Left ventricle myocardium superior (tissue), 1 donor: ENCODE measurements around the gene NID1. TPM values are rescaled to one million over a fixed set of nuclear protein-coding genes. Genes with fewer than 3 reads are reported as not detected.
"Not testable (repeated sequence)": the region's sequence is repeated elsewhere in the genome, so short reads cannot be mapped to it uniquely, and the experiment has no call there.

Experiments used
- ATAC-seq: fragments of 200-7000 bp; cut with Tn5 transposase; one replicate; pipeline ENCODE4 v1.9.1; 2020; ENCODE audit warnings: mild to moderate bottlenecking, moderate library complexity
- DNase-seq: peaks from one replicate; pipeline ENCODE4 v3.0.0-alpha.2; 2020
- intact Hi-C: fragments of 100-400 bp; cut with micrococcal nuclease; formaldehyde crosslinking; loops from one replicate; pipeline ENCODE4 v1.11.0; 2022
- total RNA-seq: library from RNA; stranded (reverse); fragmentation: NEBNext Ultra II Directional; extraction: Animal tissue kit (Norgen Biotek cat#: 25700); gene quantifications from one replicate; pipeline ENCODE4 v1.2.1, GENCODE V29; 2021
- donor health status: DM: no; HTN: yes; CAD: no; lungs with severe emphysema.

Gene NID1
- total RNA-seq, 1 donor from 2014 or later = 47.6 TPM

DNA sequence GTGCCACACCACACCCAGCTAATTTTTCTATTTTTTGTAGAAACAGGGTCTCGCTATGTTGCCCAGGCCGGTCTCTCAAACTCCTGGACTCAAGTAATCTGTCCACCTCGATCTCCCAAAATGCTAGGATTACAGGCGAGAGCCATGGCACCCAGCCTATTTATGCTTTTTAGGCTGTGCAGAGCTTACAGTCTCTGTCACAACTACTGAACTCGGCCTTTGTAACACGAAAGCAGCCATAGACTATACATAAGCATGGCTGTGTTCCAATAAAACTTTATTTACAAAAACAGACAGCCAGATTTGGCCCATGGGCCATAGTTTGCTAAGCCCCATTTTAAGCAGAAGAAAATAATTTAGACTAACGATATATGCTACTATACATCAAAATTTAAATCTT lies 54.4 kb downstream of the NID1 start:
- DNase-seq (no peak), ATAC-seq (peak; percentile 1)
- intact Hi-C loops = no loop called here

GRCh38 chr1:236009857-236010256 lies 55.0 kb downstream of the NID1 start:
- peak; percentile 32 for ATAC-seq
- DNase-seq = no peak
- intact Hi-C loops = no loop called here

DNA sequence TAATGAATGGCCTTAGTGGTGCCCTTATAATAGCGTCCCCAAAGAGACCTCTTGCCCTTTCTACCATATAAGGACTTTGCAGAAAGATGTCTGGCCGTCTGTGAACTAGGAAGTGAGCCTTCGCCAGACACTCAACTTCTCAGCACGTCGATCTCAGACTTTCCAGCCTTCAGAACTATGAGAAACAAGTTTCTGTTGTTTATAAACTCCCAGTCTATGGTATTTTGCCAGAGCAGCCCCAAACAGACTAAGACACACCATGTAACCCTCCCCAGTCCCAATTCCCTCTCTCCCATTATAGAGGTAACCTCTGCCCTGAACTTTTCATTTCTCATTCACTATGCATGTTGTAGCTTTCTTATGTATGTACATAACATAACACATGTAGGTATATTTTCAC lies 55.7 kb downstream of the NID1 start:
- DNase-seq (no peak), ATAC-seq (peak; percentile 29)
- intact Hi-C loops = no loop called here

- intact Hi-C loops = no loop called here
- ATAC-seq (no peak), DNase-seq (no peak)
Measured at GRCh38 chr1:236007781-236008180, 57.1 kb downstream of the NID1 start.

DNA sequence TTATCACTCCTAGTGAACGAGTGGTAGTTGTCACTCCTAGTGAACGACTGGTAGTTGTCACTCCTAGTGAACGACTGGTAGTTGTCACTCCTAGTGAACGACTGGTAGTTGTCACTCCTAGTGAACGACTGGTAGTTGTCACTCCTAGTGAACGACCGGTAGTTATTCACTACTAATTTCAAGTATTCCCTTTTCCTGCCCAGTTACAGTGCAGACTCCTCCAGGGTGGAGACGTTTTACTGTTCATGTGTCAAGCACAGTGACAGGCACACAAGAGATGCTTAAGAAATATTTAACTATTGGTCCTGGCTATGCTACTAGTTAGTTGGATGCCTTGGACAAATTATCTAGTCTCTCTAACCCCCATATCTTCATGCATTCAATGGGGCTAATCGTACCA lies 61.8 kb downstream of the NID1 start:
- ATAC-seq, DNase-seq, intact Hi-C loops: not testable (repeated sequence)

DNA sequence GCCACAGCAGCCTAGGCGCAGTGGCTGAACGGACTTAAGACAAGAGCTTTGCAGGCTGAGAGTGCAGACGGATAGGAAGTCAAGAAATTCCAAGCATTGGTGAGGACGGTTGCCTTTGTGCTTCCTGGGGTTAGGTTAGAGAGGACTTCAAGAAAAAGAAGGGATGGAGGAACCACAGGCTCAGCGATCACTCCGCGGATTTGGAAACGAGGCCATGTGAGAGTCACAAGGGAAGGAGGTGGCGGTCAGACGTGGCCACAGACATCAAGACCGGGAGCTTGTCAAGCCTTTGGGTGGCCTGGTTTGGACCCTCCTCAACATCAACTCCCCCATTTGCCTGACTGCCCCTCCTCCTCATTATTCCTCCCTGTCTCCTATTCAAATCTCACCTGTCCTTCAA lies 62.3 kb downstream of the NID1 start:
- intact Hi-C loops = no loop called here
- DNase-seq = no peak
- no peak for ATAC-seq

DNA sequence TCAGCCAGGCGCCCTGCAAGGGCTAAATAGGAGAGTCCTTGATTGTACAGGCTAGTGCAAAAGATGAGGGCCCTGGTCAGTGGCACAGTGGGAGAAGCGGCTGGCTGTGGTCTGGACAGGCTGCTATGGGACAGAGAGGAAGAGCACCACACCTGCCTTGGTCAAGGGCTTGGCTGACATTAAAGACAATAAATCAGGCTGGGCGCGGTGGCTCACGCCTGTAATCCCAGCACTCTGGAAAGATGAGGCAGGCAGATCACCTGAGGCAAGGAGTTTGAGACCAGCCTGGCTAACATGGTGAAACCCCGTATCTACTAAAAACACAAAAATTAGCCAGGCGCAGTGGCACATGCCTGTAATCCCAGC lies 62.9 kb downstream of the NID1 start:
- DNase-seq = no peak
- ATAC-seq = peak; percentile 8
- intact Hi-C loops = no loop called here

- ATAC-seq (no peak), DNase-seq (no peak)
- intact Hi-C loops = no loop called here
Measured at GRCh38 chr1:236000781-236001180, 64.1 kb downstream of the NID1 start.

GRCh38 chr1:235999259-235999925 lies 65.5 kb downstream of the NID1 start:
- ATAC-seq (peak; percentile 34), DNase-seq (no peak)
- intact Hi-C loops = no loop called here

GRCh38 chr1:235998812-235999211 lies 66.1 kb downstream of the NID1 start:
- intact Hi-C loops = no loop called here
- ATAC-seq (no peak), DNase-seq (no peak)

DNA sequence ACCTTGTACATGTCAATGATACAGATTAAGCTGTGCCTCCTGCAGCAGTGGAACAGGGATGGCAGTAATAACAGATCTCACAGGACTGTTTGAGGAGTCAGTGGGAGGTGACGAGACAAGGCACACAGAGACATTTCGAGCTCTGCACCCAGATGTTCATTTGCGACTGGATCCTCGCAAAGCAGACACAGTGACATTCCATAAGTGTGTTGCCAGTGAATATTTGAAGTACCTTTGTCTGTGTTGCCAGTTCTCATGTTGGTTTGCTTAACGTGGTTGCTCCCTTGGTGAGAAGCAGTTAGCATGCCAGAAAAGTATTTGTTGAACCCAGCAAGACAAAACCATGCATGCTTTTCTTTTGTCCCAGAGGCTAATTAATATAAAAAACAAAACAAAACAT lies 67.0 kb downstream of the NID1 start:
- DNase-seq (no peak), ATAC-seq (no peak)
- intact Hi-C loops = no loop called here

- no peak for DNase-seq
- no peak for ATAC-seq
- intact Hi-C loops = no loop called here
Measured at GRCh38 chr1:235997049-235997448, 67.8 kb downstream of the NID1 start.

DNA sequence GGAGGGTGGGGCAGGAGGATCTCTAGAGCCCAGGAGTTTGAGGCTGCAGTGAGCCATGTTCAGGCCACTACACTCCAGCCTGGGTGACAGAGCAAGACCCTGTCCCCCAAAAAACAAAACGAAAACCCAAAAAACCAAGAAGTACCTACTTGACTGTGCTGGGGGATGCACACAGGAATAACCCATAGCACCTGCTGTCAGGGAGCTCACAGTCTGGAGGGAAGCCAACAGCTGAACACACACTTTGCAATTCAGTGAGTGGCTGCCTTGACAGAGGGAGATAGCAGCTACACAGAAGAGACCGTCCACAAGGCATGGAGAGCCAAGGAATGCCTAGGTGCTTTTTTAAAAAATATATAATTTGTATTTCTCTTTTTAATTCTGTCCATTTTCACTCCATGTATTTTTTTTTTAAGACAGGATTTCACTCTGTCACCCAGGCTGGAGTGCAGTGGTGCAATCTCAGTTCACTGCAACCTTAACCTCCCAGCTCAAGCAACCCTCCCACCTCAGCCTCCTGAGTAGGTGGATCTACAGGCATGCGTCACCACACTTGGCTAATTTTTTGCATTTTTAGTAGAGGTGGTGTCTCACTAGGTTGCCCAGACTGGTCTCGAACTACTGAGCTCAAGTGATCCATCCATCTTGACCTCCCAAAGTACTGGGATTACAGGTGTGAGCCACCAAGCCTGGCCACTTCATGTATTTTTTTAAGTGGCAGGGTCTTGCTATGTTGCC lies 68.7 kb downstream of the NID1 start:
- intact Hi-C loops = no loop called here
- DNase-seq (no peak), ATAC-seq (peak; percentile 20)

DNA sequence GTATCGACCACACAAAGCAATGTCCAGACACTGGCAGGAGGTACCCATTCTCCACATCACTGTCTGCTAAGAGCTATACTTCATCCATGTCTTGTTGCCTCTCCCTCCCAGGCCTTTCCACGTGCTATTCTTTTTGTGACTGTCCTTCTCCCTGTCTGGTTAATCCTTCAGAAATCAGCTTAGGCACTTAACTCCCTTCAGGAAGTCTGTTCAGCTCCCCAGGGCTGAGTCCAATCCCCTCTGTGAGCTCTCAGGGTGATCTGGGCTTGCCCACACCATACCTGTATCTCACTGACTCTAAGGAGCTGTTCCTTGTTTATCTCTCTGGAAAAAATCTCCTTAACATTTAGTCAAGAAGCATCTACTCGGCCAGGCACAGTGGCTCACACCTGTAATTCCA lies 69.4 kb downstream of the NID1 start:
- intact Hi-C loops = no loop called here
- no peak for DNase-seq
- no peak for ATAC-seq

DNA sequence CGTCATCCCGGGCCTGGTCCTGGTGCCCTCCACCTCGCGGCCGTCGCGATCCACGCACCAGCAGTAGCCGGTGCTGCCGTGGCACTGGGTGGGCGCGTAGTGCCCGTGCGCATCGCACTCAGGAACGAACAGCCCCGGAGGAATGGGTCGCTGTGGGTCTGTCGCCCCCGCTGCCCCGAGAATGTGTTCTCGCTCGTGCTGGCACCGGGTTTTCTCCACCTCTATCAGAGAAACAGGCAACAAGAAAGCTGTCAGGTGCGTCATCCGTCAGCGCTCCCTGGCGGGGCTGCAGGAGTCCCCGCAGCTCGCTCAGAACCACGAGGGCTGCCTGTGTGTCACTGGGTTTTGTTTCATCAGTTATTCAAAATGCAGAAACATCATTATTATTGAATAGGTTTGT lies 71.2 kb downstream of the NID1 start:
- ATAC-seq (no peak), DNase-seq (no peak)
- intact Hi-C loops = no loop called here

DNA sequence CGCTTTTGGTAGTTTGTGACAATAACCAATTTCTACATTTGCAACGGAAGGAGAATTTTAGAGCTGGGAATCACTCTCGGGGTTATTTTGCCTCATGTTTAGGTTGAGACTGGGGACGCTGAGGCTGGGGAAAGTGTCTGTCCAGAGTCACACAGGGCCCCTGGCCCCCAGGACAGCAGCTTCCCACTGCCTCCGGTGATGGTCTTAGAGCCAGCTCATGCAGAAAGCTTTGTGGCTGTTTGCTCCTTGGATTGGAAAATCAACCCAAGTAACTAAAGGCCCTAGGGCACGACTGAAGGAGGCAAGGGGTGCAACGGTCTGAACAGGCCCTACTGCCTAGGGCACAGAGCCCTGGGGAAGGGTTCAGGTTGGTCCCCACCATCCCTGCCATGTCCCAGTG lies 72.0 kb downstream of the NID1 start:
- intact Hi-C loops = no loop called here
- DNase-seq (no peak), ATAC-seq (no peak)

DNA sequence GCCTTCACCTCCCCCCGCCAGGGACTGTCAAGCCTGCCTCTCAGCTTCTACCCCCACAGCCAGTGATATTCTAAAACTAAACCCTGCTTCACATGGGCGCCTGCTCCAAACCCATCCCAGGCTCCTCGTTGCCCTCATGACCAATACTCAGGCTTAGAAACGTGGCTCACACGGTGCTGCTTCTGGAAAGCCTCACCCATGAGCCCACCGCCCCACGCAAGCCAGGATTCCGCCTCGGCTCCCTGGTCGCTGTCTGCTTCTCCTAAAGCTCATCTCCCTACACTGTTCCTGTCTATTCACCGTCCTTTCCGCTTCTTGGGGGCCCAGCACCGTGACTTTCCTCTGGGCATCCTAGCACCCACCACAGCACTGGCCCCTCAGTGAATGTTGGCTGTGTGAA lies 72.5 kb downstream of the NID1 start:
- DNase-seq = no peak
- no peak for ATAC-seq
- intact Hi-C loops = no loop called here

DNA sequence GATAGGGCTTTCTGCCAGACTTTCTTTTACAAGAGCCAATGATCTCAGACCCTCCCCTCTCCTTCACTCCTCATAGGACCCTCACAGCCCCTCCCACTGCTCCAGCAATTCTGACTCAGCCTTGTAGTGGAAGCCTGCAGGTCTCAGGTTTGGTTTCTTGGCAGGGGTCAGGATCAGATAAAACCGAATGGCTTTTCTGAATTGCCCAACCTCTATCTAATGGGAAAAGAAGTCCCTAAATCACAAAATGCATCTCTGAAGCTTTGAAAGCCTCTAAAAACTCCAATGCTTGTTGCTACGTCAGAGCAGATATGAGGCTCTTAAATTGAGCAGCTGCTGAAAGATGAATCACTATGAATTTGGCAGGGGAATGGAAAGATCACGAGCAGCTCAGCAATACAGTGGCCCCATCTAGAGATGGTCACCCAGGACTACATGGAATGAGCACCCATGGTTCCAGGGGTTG lies 74.5 kb downstream of the NID1 start:
- intact Hi-C loops = no loop called here
- DNase-seq (no peak), ATAC-seq (peak; percentile 26)

GRCh38 chr1:235989105-235989504 lies 75.8 kb downstream of the NID1 start:
- DNase-seq (no peak), ATAC-seq (no peak)
- intact Hi-C loops = no loop called here

DNA sequence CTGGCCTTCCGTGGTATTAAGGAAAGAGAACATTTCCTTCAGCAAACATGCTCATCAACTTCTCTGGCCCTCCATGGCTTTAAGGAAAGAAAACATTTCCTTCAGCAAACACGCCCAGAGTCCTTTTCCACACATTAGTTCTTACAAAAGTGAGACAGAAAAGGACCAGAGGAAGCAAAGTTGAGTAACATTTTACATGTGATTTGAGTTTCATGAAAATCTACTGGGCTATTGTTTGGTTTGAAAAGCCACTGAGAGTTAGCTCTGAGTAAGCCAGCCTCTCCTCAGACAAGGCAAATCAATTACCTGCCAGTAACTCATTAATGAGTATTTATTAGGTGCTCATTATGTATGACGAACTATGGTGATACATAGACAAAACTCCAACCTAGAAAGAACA lies 78.0 kb downstream of the NID1 start:
- DNase-seq = no peak
- intact Hi-C loops = no loop called here
- no peak for ATAC-seq
